Tibial artery (tissue), 4 donors: ENCODE results near the gene DDX28.
"Not testable (repeated sequence)": the region's sequence is repeated elsewhere in the genome, so short reads cannot be mapped to it uniquely, and the experiment has no call there.

ENCODE experiments used
- DNase-seq, 2 donors: peaks; one replicate each; pipeline ENCODE4 v3.0.0-alpha.2; 2019
- H3K27ac ChIP-seq, 2 donors: fragments of 200-600 bp; sonication (generic) in 1 of 2; 1 replicate in 1 of 2; 2 replicates in 1 of 2; pipeline ENCODE4 v1.5.1; 2018 to 2019; ENCODE audit warnings: mild to moderate bottlenecking in 1 of 2
- H3K27me3 ChIP-seq, 2 donors: fragments of 200-600 bp; sonication (generic) in 1 of 2; one replicate each; pipeline versions ENCODE4 v1.5.1 to v1.6.0; 2016 to 2019
- H3K36me3 ChIP-seq, 3 donors: fragments of 200-600 bp; sonication (generic) in 2 of 3; one replicate each; pipeline ENCODE4 v1.5.1; 2016 to 2019; ENCODE audit warnings: mild to moderate bottlenecking in 2 of 3
- H3K4me1 ChIP-seq, 4 donors: fragments of 200-600 bp; sonication (generic) in 2 of 4; 1 replicate in 3 of 4; 2 replicates in 1 of 4; pipeline ENCODE4 v1.5.1; 2016 to 2019
- H3K4me3 ChIP-seq, 2 donors: fragments of 200-600 bp; sonication (generic) in 1 of 2; 1 replicate in 1 of 2; 2 replicates in 1 of 2; pipeline ENCODE4 v1.5.1; 2018 to 2019; ENCODE audit warnings: mild to moderate bottlenecking in 2 of 2
- H3K9me3 ChIP-seq, 3 donors: fragments of 200-600 bp; sonication (generic) in 1 of 3; one replicate each; pipeline ENCODE4 v1.5.1; 2016 to 2019
- CTCF ChIP-seq, 2 experiments: fragments of 200-600 bp in 1 of 2; fragments of 450-650 bp in 1 of 2; IDR thresholded peaks; one replicate each; pipeline ENCODE4 v1.5.1; 2017 to 2019; ENCODE audit warnings: antibody characterized with exemption in 2 of 2, mild to moderate bottlenecking in 1 of 2, moderate library complexity in 1 of 2
- intact Hi-C: fragments of 100-400 bp; cut with DNase I; formaldehyde crosslinking; loops from one replicate; pipeline ENCODE4 v1.15.0; 2023; ENCODE audit warnings: low total_unique reads

DDX28 gene

GRCh38 chr16:68037841-68038597 lies 15.0 kb upstream of the DDX28 start:
- intact Hi-C loops, result no loop called here
- no peaks in the 10 kb centered on the region for H3K27me3 ChIP-seq
- peaks cover 4 to 18% (median 7%) of the 10 kb centered on the region in 3 donors for H3K36me3 ChIP-seq
- H3K4me1 ChIP-seq, result no peaks in the 10 kb centered on the region
- H3K4me3 ChIP-seq, result no peak overlapping the region
- H3K9me3 ChIP-seq, result no peaks in the 10 kb centered on the region
- no peak overlapping the region for H3K27ac ChIP-seq
- no peak for TF ChIP-seq CTCF (IDR thresholded peaks at IDR 0.05)
- DNase-seq, result no peak

- no peaks in the 10 kb centered on the region for H3K4me1 ChIP-seq
- H3K9me3 ChIP-seq, result no peaks in the 10 kb centered on the region
- no peak for TF ChIP-seq CTCF (IDR thresholded peaks at IDR 0.05)
- no peaks in the 10 kb centered on the region for H3K27me3 ChIP-seq
- no peak for DNase-seq
- H3K4me3 ChIP-seq, result no peak overlapping the region
- intact Hi-C loops, result no loop called here
- H3K27ac ChIP-seq, result no peak overlapping the region
- peaks cover 4 to 31% (median 7%) of the 10 kb centered on the region in 3 donors for H3K36me3 ChIP-seq
These were observed 12.2 kb upstream of the DDX28 start for GRCh38 chr16:68035227-68035626.

- Histone ChIP-seq H3K36me3 (peaks cover 2 to 31% (median 4%) of the 10 kb centered on the region in 3 donors), H3K27me3 (no peaks in the 10 kb centered on the region), H3K4me1 (no peaks in the 10 kb centered on the region), H3K4me3 (no peak overlapping the region), H3K9me3 (no peaks in the 10 kb centered on the region), H3K27ac (no peak overlapping the region)
- no peak for TF ChIP-seq CTCF (IDR thresholded peaks at IDR 0.05)
- intact Hi-C loops, result no loop called here
- DNase-seq, result no peak
These were observed 10.1 kb upstream of the DDX28 start for GRCh38 chr16:68033101-68033500.

GRCh38 chr16:68031951-68032350 lies 8.9 kb upstream of the DDX28 start:
- intact Hi-C loops, result no loop called here
- no peak for TF ChIP-seq CTCF (IDR thresholded peaks at IDR 0.05)
- Histone ChIP-seq H3K27me3 (no peaks in the 10 kb centered on the region), H3K36me3 (peaks cover 0 to 37% (median 7%) of the 10 kb centered on the region in 3 donors), H3K9me3 (no peaks in the 10 kb centered on the region), H3K27ac (no peak overlapping the region), H3K4me3 (no peak overlapping the region), H3K4me1 (no peaks in the 10 kb centered on the region)
- no peak for DNase-seq

GRCh38 chr16:68030108-68030507 lies 7.1 kb upstream of the DDX28 start:
- H3K4me3 ChIP-seq, H3K27me3 ChIP-seq, intact Hi-C loops, H3K27ac ChIP-seq, H3K9me3 ChIP-seq, DNase-seq, H3K4me1 ChIP-seq: not testable (repeated sequence)
- H3K36me3 ChIP-seq, result peaks cover 0 to 37% (median 7%) of the 10 kb centered on the region in 3 donors

- TF ChIP-seq CTCF (IDR thresholded peaks at IDR 0.05), result no peak
- H3K27me3 ChIP-seq, result no peaks in the 10 kb centered on the region
- no peak overlapping the region for H3K27ac ChIP-seq
- peaks cover 0 to 7% (median 2%) of the 10 kb centered on the region in 4 donors for H3K4me1 ChIP-seq
- H3K9me3 ChIP-seq, result no peaks in the 10 kb centered on the region
- DNase-seq, result no peak
- intact Hi-C loops, result no loop called here
- peaks cover 0 to 37% (median 7%) of the 10 kb centered on the region in 3 donors for H3K36me3 ChIP-seq
- H3K4me3 ChIP-seq, result no peak overlapping the region
These were observed 6.0 kb upstream of the DDX28 start for GRCh38 chr16:68028996-68029395.
